ENCODE measurements around the gene ITGB3BP. TPM values are rescaled to one million over a fixed set of nuclear protein-coding genes. Genes with fewer than 3 reads are reported as not detected.

ITGB3BP gene
- total RNA-seq, 1 experiment from 2014 or later, result 23.6 TPM

DNA sequence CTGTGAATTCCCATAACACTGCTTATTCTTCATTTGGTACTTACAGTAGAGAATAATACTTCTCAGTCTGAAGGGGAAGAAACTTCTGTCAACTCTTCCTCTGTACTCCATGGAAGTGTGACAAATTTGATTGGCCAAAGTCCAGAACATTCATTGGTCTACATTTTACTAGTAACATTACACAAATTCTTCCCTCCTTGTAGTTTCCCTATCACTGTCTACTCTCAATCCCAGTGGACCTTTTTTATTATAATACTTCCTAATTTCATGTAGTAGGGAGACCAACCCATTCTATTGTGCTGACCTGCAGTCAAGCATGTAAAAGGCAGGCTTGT, 80.9 kb downstream of the ITGB3BP start:
- H3K36me3 Mint-ChIP-seq (ENCODE audit: insufficient read depth, unreplicated experiment), result no peaks in the 10 kb centered on the region
- no peak for DNase-seq
- Histone ChIP-seq H3K36me3 (ENCODE audit: control insufficient read depth, insufficient read depth, low read length) (no peaks in the 10 kb centered on the region), H3K4me1 (no peaks in the 10 kb centered on the region), H3K27me3 (replicated peaks; ENCODE audit: control insufficient read depth, insufficient read depth, low read length) (no peaks in the 10 kb centered on the region), H3K9me3 (no peaks in the 10 kb centered on the region), H3K4me3 (ENCODE audit: low read depth, low read length) (no peak overlapping the region)
- H3K4me3 Mint-ChIP-seq (ENCODE audit: unreplicated experiment), result no peak overlapping the region
- H3K4me1 Mint-ChIP-seq (ENCODE audit: low read depth, unreplicated experiment), result no peaks in the 10 kb centered on the region
- no peaks in the 10 kb centered on the region for H3K9me3 Mint-ChIP-seq (ENCODE audit: unreplicated experiment)
- ChIA-PET POLR2A (no interaction called here), CTCF (interaction anchor here (0.6 kb wide), 1 partner anchor 718 kb away, joined by 3 read pairs; no protein-coding TSS in a partner anchor)
- intact Hi-C loops (cut with micrococcal nuclease; ENCODE audit: unreplicated experiment), result loop anchor here (5.0 kb wide), 1 partner anchor 75 kb away; the partner anchor contains the start of gene ALG6
- H3K27ac Mint-ChIP-seq (ENCODE audit: unreplicated experiment), result no peak overlapping the region
- no TSS peak for BruUV-seq (replicated peaks)
- no peaks in the 10 kb centered on the region for H3K27me3 Mint-ChIP-seq (ENCODE audit: insufficient read depth, unreplicated experiment)
- no peak for TF ChIP-seq CTCF (IDR thresholded peaks at IDR 0.05; ENCODE audit: insufficient read depth in 1 of 2, low read depth in 1 of 2, low read length in 1 of 2, severe bottlenecking in 1 of 2, unreplicated experiment in 1 of 2)

- Mint-ChIP-seq H3K4me1 (ENCODE audit: low read depth, unreplicated experiment) (no peaks in the 10 kb centered on the region), H3K4me3 (ENCODE audit: unreplicated experiment) (no peak overlapping the region), H3K36me3 (ENCODE audit: insufficient read depth, unreplicated experiment) (no peaks in the 10 kb centered on the region), H3K9me3 (ENCODE audit: unreplicated experiment) (no peaks in the 10 kb centered on the region), H3K27ac (ENCODE audit: unreplicated experiment) (no peak overlapping the region), H3K27me3 (ENCODE audit: insufficient read depth, unreplicated experiment) (no peaks in the 10 kb centered on the region)
- no peak for TF ChIP-seq CTCF (IDR thresholded peaks at IDR 0.05; ENCODE audit: insufficient read depth in 1 of 2, low read depth in 1 of 2, low read length in 1 of 2, severe bottlenecking in 1 of 2, unreplicated experiment in 1 of 2)
- DNase-seq, result no peak
- BruUV-seq (replicated peaks), result no TSS peak
- intact Hi-C loops (cut with micrococcal nuclease; ENCODE audit: unreplicated experiment), result no loop called here
- POLR2A ChIA-PET, result no interaction called here
- no peak overlapping the region for H3K4me3 ChIP-seq (ENCODE audit: low read depth, low read length)
- no peaks in the 10 kb centered on the region for H3K9me3 ChIP-seq
- CTCF ChIA-PET, result no interaction called here
- no peaks in the 10 kb centered on the region for H3K4me1 ChIP-seq
- no peaks in the 10 kb centered on the region for H3K36me3 ChIP-seq (ENCODE audit: control insufficient read depth, insufficient read depth, low read length)
- H3K27me3 ChIP-seq (replicated peaks; ENCODE audit: control insufficient read depth, insufficient read depth, low read length), result no peaks in the 10 kb centered on the region
These were observed 87.9 kb downstream of the ITGB3BP start for GRCh38 chr1:63435161-63435560.

- ChIA-PET POLR2A (no interaction called here), CTCF (no interaction called here)
- H3K36me3 Mint-ChIP-seq (ENCODE audit: insufficient read depth, unreplicated experiment), result no peaks in the 10 kb centered on the region
- Histone ChIP-seq H3K27me3 (replicated peaks; ENCODE audit: control insufficient read depth, insufficient read depth, low read length) (no peaks in the 10 kb centered on the region), H3K36me3 (ENCODE audit: control insufficient read depth, insufficient read depth, low read length) (no peaks in the 10 kb centered on the region), H3K9me3 (no peaks in the 10 kb centered on the region), H3K4me1 (no peaks in the 10 kb centered on the region), H3K4me3 (ENCODE audit: low read depth, low read length) (no peak overlapping the region)
- DNase-seq, result no peak
- H3K9me3 Mint-ChIP-seq (ENCODE audit: unreplicated experiment), result no peaks in the 10 kb centered on the region
- no peak overlapping the region for H3K27ac Mint-ChIP-seq (ENCODE audit: unreplicated experiment)
- no TSS peak for BruUV-seq (replicated peaks)
- H3K4me3 Mint-ChIP-seq (ENCODE audit: unreplicated experiment), result no peak overlapping the region
- TF ChIP-seq CTCF (IDR thresholded peaks at IDR 0.05; ENCODE audit: insufficient read depth in 1 of 2, low read depth in 1 of 2, low read length in 1 of 2, severe bottlenecking in 1 of 2, unreplicated experiment in 1 of 2), result no peak
- H3K4me1 Mint-ChIP-seq (ENCODE audit: low read depth, unreplicated experiment), result no peaks in the 10 kb centered on the region
- intact Hi-C loops (cut with micrococcal nuclease; ENCODE audit: unreplicated experiment), result no loop called here
- H3K27me3 Mint-ChIP-seq (ENCODE audit: insufficient read depth, unreplicated experiment), result no peaks in the 10 kb centered on the region
These were observed 93.7 kb downstream of the ITGB3BP start for GRCh38 chr1:63429281-63429680.
